GM12878 (cell line): ENCODE results near the gene KCNQ1OT1. TPM values are rescaled to one million over a fixed set of nuclear protein-coding genes. Genes with fewer than 3 reads are reported as not detected.

ENCODE experiments used
- ATAC-seq: fragments of 200-7000 bp; cut with Tn5 transposase; 3 replicates; pipeline ENCODE4 v1.9.1; 2020; ENCODE audit warnings: mild to moderate bottlenecking, moderate library complexity
- BruUV-seq: library from RNA; stranded (reverse); fragments of 400-500 nt; replicated peaks from 2 replicates; lab custom pipeline; 2021; lab: Mats Ljungman, UMichigan
- CTCF ChIA-PET: fragments of 300-600 bp; sonication (Branson Sonifier 250); formaldehyde crosslinking; extraction: SDS; loops from one replicate; lab custom pipeline; 2021; ENCODE audit warnings: inconsistent platforms; lab: Yijun Ruan, JAX
- POLR2A ChIA-PET: fragments of 350-600 bp; formaldehyde crosslinking; extraction: SDS; loops from one replicate; lab custom pipeline; 2021; ENCODE audit warnings: inconsistent platforms; lab: Charles Lee
- RAD21 ChIA-PET: fragments of 300-600 bp; sonication (Branson Sonifier 250); formaldehyde crosslinking; loops from one replicate; lab custom pipeline; 2023; ENCODE audit warnings: antibody characterized with exemption; ENCODE audit not compliant: unreplicated experiment; lab: Charles Lee
- SMC1A ChIA-PET: fragments of 300-600 bp; sonication (Branson Sonifier 250); formaldehyde crosslinking; loops from one replicate; lab custom pipeline; 2023; ENCODE audit not compliant: unreplicated experiment, uncharacterized antibody; lab: Charles Lee
- DNase-seq: peaks from one replicate; pipeline ENCODE4 v3.0.0-alpha.2; 2011; ENCODE audit warnings: low read depth, low spot score
- FAIRE-seq: peaks from 3 replicates; lab custom pipeline; 2011; peaks lifted over from hg19 to GRCh38; lab: Jason Lieb, UNC
- H2AFZ ChIP-seq: 2 replicates; pipeline ENCODE4 v1.6.0; 2011; ENCODE audit warnings: low read depth, low read length, control low read depth; ENCODE audit not compliant: control insufficient read depth
- H3K27ac ChIP-seq: 2 replicates; pipeline ENCODE4 v1.5.1; 2011; ENCODE audit warnings: control low read depth; ENCODE audit not compliant: control insufficient read depth, insufficient read depth
- H3K27me3 ChIP-seq, 2 experiments: replicated peaks in 1 of 2; 2 replicates each; pipeline versions ENCODE4 v1.6.0 to v1.6.1; 2011; ENCODE audit warnings: low read length in 1 of 2; ENCODE audit not compliant: control insufficient read depth in 2 of 2, insufficient read depth in 2 of 2
- H3K36me3 ChIP-seq, 2 experiments: 2 replicates each; pipeline ENCODE4 v1.5.1; 2011; ENCODE audit warnings: low read length in 1 of 2; ENCODE audit not compliant: control insufficient read depth in 2 of 2, insufficient read depth in 2 of 2
- H3K4me1 ChIP-seq: 2 replicates; pipeline ENCODE4 v1.6.1; 2011; ENCODE audit warnings: mild to moderate bottlenecking, low read length, moderate library complexity, mixed read lengths; ENCODE audit not compliant: control insufficient read depth, insufficient read depth
- H3K4me2 ChIP-seq: 2 replicates; pipeline ENCODE4 v1.6.0; 2011; ENCODE audit warnings: control low read depth; ENCODE audit not compliant: control insufficient read depth, insufficient read depth
- H3K4me3 ChIP-seq: fragments of 200-600 bp; sonication (generic); 2 replicates; pipeline ENCODE4 v1.5.1; 2016
- H3K79me2 ChIP-seq: 2 replicates; pipeline ENCODE4 v1.6.0; 2011; ENCODE audit warnings: low read length; ENCODE audit not compliant: control insufficient read depth, insufficient read depth
- H3K9ac ChIP-seq: 2 replicates; pipeline ENCODE4 v1.8.0; 2011; ENCODE audit warnings: low read length, control low read depth, mixed read lengths; ENCODE audit not compliant: control insufficient read depth, insufficient read depth
- H3K9me3 ChIP-seq: replicated peaks from 3 replicates; pipeline ENCODE4 v1.5.1; 2011; ENCODE audit warnings: mild to moderate bottlenecking, low read length; ENCODE audit not compliant: control insufficient read depth, insufficient read depth
- H4K20me1 ChIP-seq: 2 replicates; pipeline ENCODE4 v1.6.0; 2011; ENCODE audit not compliant: control insufficient read depth, insufficient read depth
- CTCF ChIP-seq, 3 experiments: IDR thresholded peaks in 2 of 3; conservative IDR thresholded peaks in 1 of 3; 2 replicates each; pipeline ENCODE4 v1.5.1; 2011; ENCODE audit warnings: low read depth in 3 of 3, low read length in 3 of 3, mild to moderate bottlenecking in 3 of 3, control low read depth in 2 of 3, moderate library complexity in 2 of 3, inconsistent platforms in 1 of 3, mixed read lengths in 1 of 3; ENCODE audit not compliant: control insufficient read depth in 2 of 3, insufficient read depth in 1 of 3; ENCODE audit errors: extremely low read depth in 1 of 3
- MEF2B ChIP-seq: fragments of 450-650 bp; IDR thresholded peaks from 2 replicates; pipeline ENCODE4 v1.6.1; 2018; ENCODE audit warnings: mild to moderate bottlenecking, moderate library complexity; ENCODE audit not compliant: partially characterized antibody, poor library complexity, severe bottlenecking
- MTA2 ChIP-seq: fragments of 450-650 bp; IDR thresholded peaks from 2 replicates; pipeline ENCODE4 v1.6.1; 2016; ENCODE audit warnings: low read depth, mild to moderate bottlenecking, moderate library complexity
- PAX8 ChIP-seq: fragments of 450-650 bp; IDR thresholded peaks from 2 replicates; pipeline ENCODE4 v1.6.1; 2017; ENCODE audit warnings: mild to moderate bottlenecking, moderate library complexity
- PBX3 ChIP-seq: IDR thresholded peaks from 2 replicates; pipeline ENCODE4 v1.6.1; 2011; ENCODE audit warnings: mild to moderate bottlenecking, low read depth, low read length, moderate library complexity; ENCODE audit not compliant: insufficient replicate concordance
- RAD21 ChIP-seq: IDR thresholded peaks from 2 replicates; pipeline ENCODE4 v1.6.1; 2011; ENCODE audit warnings: mild to moderate bottlenecking, low read depth, low read length, moderate library complexity; ENCODE audit not compliant: insufficient read depth
- SMC3 ChIP-seq: IDR thresholded peaks from 2 replicates; pipeline ENCODE4 v1.6.1; 2011; ENCODE audit warnings: low read length, improper control_type of control experiment, borderline replicate concordance
- WGBS: methylation state at CpG from one replicate; pipeline ENCODE4 v1.1.6; 2016; ENCODE audit warnings: low lambda C conversion rate; ENCODE audit not compliant: insufficient replicate concordance, insufficient coverage; ENCODE audit errors: missing lambda C conversion rate; 5-methylcytosine and 5-hydroxymethylcytosine counted together
- in situ Hi-C: fragments of 300-500 bp; cut with MboI; formaldehyde crosslinking; loops from 9 replicates; pipeline ENCODE4 v1.14.3; 2018; ENCODE audit warnings: mixed read lengths
- intact Hi-C: fragments of 100-400 bp; cut with micrococcal nuclease; formaldehyde crosslinking; loops from one replicate; pipeline ENCODE4 v1.14.2; 2022; ENCODE audit not compliant: unreplicated experiment
- polyA plus RNA-seq, 11 experiments: library from polyadenylated mRNA; depleted of rRNA in 4 of 11; unstranded in 6 of 11; stranded (reverse) in 5 of 11; fragments of >200 nt; fragmentation: Nextera tagmentation in 4 of 11; fragmentation: Illumina TruSeq in 1 of 11; extraction: Ambion mirVana in 4 of 11; extraction: Trizol in 1 of 11; gene quantifications; 1 replicate in 1 of 11; 2 replicates in 10 of 11; pipeline versions ENCODE4 v1.2.1 to v1.2.3, GENCODE V29; 2011 to 2016; ENCODE audit warnings: inconsistent platforms in 2 of 11, missing spikeins in 2 of 11, low read depth in 1 of 11
- total RNA-seq, 4 experiments: library from RNA; depleted of rRNA in 3 of 4; stranded (reverse); fragments of >200 nt in 3 of 4; fragmentation: Illumina TruSeq in 1 of 4; extraction: Trizol in 1 of 4; gene quantifications; 2 replicates each; pipeline versions ENCODE4 v1.2.1 to v1.2.3, GENCODE V29; 2013 to 2021

The KCNQ1OT1 gene
- total and polyA plus RNA-seq, 10 of the 15 experiments (the other 5 are each of a cell fraction or from before 2014, with no cell fraction given): 0.02 to 1.6 (median 0.41) TPM

GRCh38 chr11:2691991-2692875 is 7.6 kb downstream of the KCNQ1OT1 start:
- Histone ChIP-seq H3K4me3 (no peak overlapping the region), H3K9ac (no peak overlapping the region), H4K20me1 (no peaks in the 10 kb centered on the region), H3K36me3 (peaks cover 0 to 2% of the 10 kb centered on the region in 2 experiments; a peak in 1 of 4 replicates), H3K4me1 (no peaks in the 10 kb centered on the region; the same call in 1 of the 2 replicates), H2AFZ (no peak overlapping the region), H3K27ac (no peak overlapping the region), H3K79me2 (peaks cover 25% of the 10 kb centered on the region), H3K27me3 (no peaks in the 10 kb centered on the region; a peak in 1 of 4 replicates), H3K9me3 (no peaks in the 10 kb centered on the region), H3K4me2 (no peak overlapping the region)
- FAIRE-seq (no peak), DNase-seq (no peak), ATAC-seq (peak; percentile 37; the same call in 2 of the 3 replicates)
- ChIA-PET CTCF (interaction anchor here (1.4 kb wide), 1 partner anchor 14 kb away, joined by 3 read pairs; no protein-coding TSS in a partner anchor), POLR2A (no interaction called here), RAD21 (no interaction called here), SMC1A (interaction anchor here (3.1 kb wide), 1 partner anchor 11 kb away, joined by 7 read pairs; no protein-coding TSS in a partner anchor)
- no TSS peak for BruUV-seq
- intact Hi-C loops: no loop called here
- in situ Hi-C loops: no loop called here
- TF ChIP-seq SMC3: peak; percentile 29; the same call in 1 of the 2 replicates
- 0 out of 2 replicates have a peak, but pooled peaks have one; percentile 8 for TF ChIP-seq RAD21
- no peak for TF ChIP-seq PBX3
- peak; percentile 40 for TF ChIP-seq MEF2B
- TF ChIP-seq MTA2: no peak
- TF ChIP-seq CTCF (IDR thresholded peaks at IDR 0.05 in 2 of 3, conservative IDR thresholded peaks at IDR 0.05 in 1 of 3; ENCODE audit: control insufficient read depth in 2 of 3, extremely low read depth in 1 of 3, insufficient read depth in 1 of 3, low read depth in 3 of 3, low read length in 3 of 3): peak; percentile 32 to 42 (median 32); a peak in 4 of 6 replicates
- no peak for TF ChIP-seq PAX8
- WGBS: 38% methylated on average over 3 of the region's 3 CpGs
